ENCODE data around the gene PDIA6.

Gene PDIA6

GRCh38 chr2:10757814-10758286 is 54.7 kb downstream of the PDIA6 start:
- Histone ChIP-seq H3K27ac (ENCODE audit: low read depth, low read length) (no peak overlapping the region), H3K9ac (ENCODE audit: low read depth in 1 of 2, low read length in 2 of 2) (no peak overlapping the region), H3K4me1 (ENCODE audit: control insufficient read depth in 1 of 2, insufficient read depth in 2 of 2, low read length in 2 of 2) (peaks cover 7 to 8% of the 10 kb centered on the region in 2 donors)

GRCh38 chr2:10755621-10756020 is 57.0 kb downstream of the PDIA6 start:
- Histone ChIP-seq H3K9me3 (ENCODE audit: control insufficient read depth in 1 of 2, low read length in 2 of 2) (no peaks in the 10 kb centered on the region), H3K27me3 (ENCODE audit: control insufficient read depth in 1 of 2, insufficient read depth in 2 of 2, low read length in 2 of 2) (no peaks in the 10 kb centered on the region), H3K27ac (ENCODE audit: low read depth, low read length) (no peak overlapping the region), H3K4me1 (ENCODE audit: control insufficient read depth in 1 of 2, insufficient read depth in 2 of 2, low read length in 2 of 2) (peaks cover 7 to 8% of the 10 kb centered on the region in 2 donors), H3K4me3 (ENCODE audit: low read depth in 1 of 2, low read length in 2 of 2) (no peak overlapping the region), H3K36me3 (ENCODE audit: control insufficient read depth in 1 of 2, insufficient read depth in 2 of 2, low read length in 2 of 2) (no peaks in the 10 kb centered on the region), H3K9ac (ENCODE audit: low read depth in 1 of 2, low read length in 2 of 2) (no peak overlapping the region)

More at GRCh38 chr2:10757814-10758286, 54.7 kb downstream of the PDIA6 start:
- Histone ChIP-seq H3K36me3 (ENCODE audit: control insufficient read depth in 1 of 2, insufficient read depth in 2 of 2, low read length in 2 of 2) (no peaks in the 10 kb centered on the region), H3K9me3 (ENCODE audit: control insufficient read depth in 1 of 2, low read length in 2 of 2) (no peaks in the 10 kb centered on the region), H3K27me3 (ENCODE audit: control insufficient read depth in 1 of 2, insufficient read depth in 2 of 2, low read length in 2 of 2) (no peaks in the 10 kb centered on the region), H3K4me3 (ENCODE audit: low read depth in 1 of 2, low read length in 2 of 2) (no peak overlapping the region)

- Histone ChIP-seq H3K27ac (ENCODE audit: low read depth, low read length) (no peak overlapping the region), H3K4me3 (ENCODE audit: low read depth in 1 of 2, low read length in 2 of 2) (no peak overlapping the region), H3K9ac (ENCODE audit: low read depth in 1 of 2, low read length in 2 of 2) (no peak overlapping the region), H3K27me3 (ENCODE audit: control insufficient read depth in 1 of 2, insufficient read depth in 2 of 2, low read length in 2 of 2) (no peaks in the 10 kb centered on the region), H3K36me3 (ENCODE audit: control insufficient read depth in 1 of 2, insufficient read depth in 2 of 2, low read length in 2 of 2) (no peaks in the 10 kb centered on the region), H3K9me3 (ENCODE audit: control insufficient read depth in 1 of 2, low read length in 2 of 2) (no peaks in the 10 kb centered on the region), H3K4me1 (ENCODE audit: control insufficient read depth in 1 of 2, insufficient read depth in 2 of 2, low read length in 2 of 2) (peaks cover under 1 to 1% of the 10 kb centered on the region in 2 donors)
Observed at GRCh38 chr2:10753876-10754275, 58.7 kb downstream of the PDIA6 start.

- Histone ChIP-seq H3K4me3 (ENCODE audit: low read depth in 1 of 2, low read length in 2 of 2) (no peak overlapping the region), H3K9ac (ENCODE audit: low read depth in 1 of 2, low read length in 2 of 2) (no peak overlapping the region), H3K4me1 (ENCODE audit: control insufficient read depth in 1 of 2, insufficient read depth in 2 of 2, low read length in 2 of 2) (no peaks in the 10 kb centered on the region), H3K36me3 (ENCODE audit: control insufficient read depth in 1 of 2, insufficient read depth in 2 of 2, low read length in 2 of 2) (no peaks in the 10 kb centered on the region), H3K9me3 (ENCODE audit: control insufficient read depth in 1 of 2, low read length in 2 of 2) (no peaks in the 10 kb centered on the region), H3K27me3 (ENCODE audit: control insufficient read depth in 1 of 2, insufficient read depth in 2 of 2, low read length in 2 of 2) (no peaks in the 10 kb centered on the region), H3K27ac (ENCODE audit: low read depth, low read length) (no peak overlapping the region)
Observed at GRCh38 chr2:10753156-10753555, 59.4 kb downstream of the PDIA6 start.

GRCh38 chr2:10752236-10752635 is 60.3 kb downstream of the PDIA6 start:
- Histone ChIP-seq H3K9me3 (ENCODE audit: control insufficient read depth in 1 of 2, low read length in 2 of 2) (no peaks in the 10 kb centered on the region), H3K4me1 (ENCODE audit: control insufficient read depth in 1 of 2, insufficient read depth in 2 of 2, low read length in 2 of 2) (no peaks in the 10 kb centered on the region), H3K36me3 (ENCODE audit: control insufficient read depth in 1 of 2, insufficient read depth in 2 of 2, low read length in 2 of 2) (no peaks in the 10 kb centered on the region), H3K27me3 (ENCODE audit: control insufficient read depth in 1 of 2, insufficient read depth in 2 of 2, low read length in 2 of 2) (no peaks in the 10 kb centered on the region), H3K4me3 (ENCODE audit: low read depth in 1 of 2, low read length in 2 of 2) (no peak overlapping the region), H3K27ac (ENCODE audit: low read depth, low read length) (no peak overlapping the region), H3K9ac (ENCODE audit: low read depth in 1 of 2, low read length in 2 of 2) (no peak overlapping the region)

GRCh38 chr2:10750610-10751009 is 62.0 kb downstream of the PDIA6 start:
- no peaks in the 10 kb centered on the region for H3K9me3 ChIP-seq (ENCODE audit: control insufficient read depth in 1 of 2, low read length in 2 of 2)
- no peak overlapping the region for H3K27ac ChIP-seq (ENCODE audit: low read depth, low read length)
- no peaks in the 10 kb centered on the region for H3K4me1 ChIP-seq (ENCODE audit: control insufficient read depth in 1 of 2, insufficient read depth in 2 of 2, low read length in 2 of 2)
- no peak overlapping the region for H3K4me3 ChIP-seq (ENCODE audit: low read depth in 1 of 2, low read length in 2 of 2)
- no peaks in the 10 kb centered on the region for H3K27me3 ChIP-seq (ENCODE audit: control insufficient read depth in 1 of 2, insufficient read depth in 2 of 2, low read length in 2 of 2)
- H3K9ac ChIP-seq (ENCODE audit: low read depth in 1 of 2, low read length in 2 of 2), result no peak overlapping the region
- no peaks in the 10 kb centered on the region for H3K36me3 ChIP-seq (ENCODE audit: control insufficient read depth in 1 of 2, insufficient read depth in 2 of 2, low read length in 2 of 2)

- no peak overlapping the region for H3K27ac ChIP-seq (ENCODE audit: low read depth, low read length)
- no peak overlapping the region for H3K9ac ChIP-seq (ENCODE audit: low read depth in 1 of 2, low read length in 2 of 2)
- no peaks in the 10 kb centered on the region for H3K9me3 ChIP-seq (ENCODE audit: control insufficient read depth in 1 of 2, low read length in 2 of 2)
- H3K4me3 ChIP-seq (ENCODE audit: low read depth in 1 of 2, low read length in 2 of 2), result no peak overlapping the region
- peaks cover 0 to 2% of the 10 kb centered on the region in 2 donors for H3K4me1 ChIP-seq (ENCODE audit: control insufficient read depth in 1 of 2, insufficient read depth in 2 of 2, low read length in 2 of 2)
- H3K36me3 ChIP-seq (ENCODE audit: control insufficient read depth in 1 of 2, insufficient read depth in 2 of 2, low read length in 2 of 2), result no peaks in the 10 kb centered on the region
- H3K27me3 ChIP-seq (ENCODE audit: control insufficient read depth in 1 of 2, insufficient read depth in 2 of 2, low read length in 2 of 2), result peaks cover 0 to 2% of the 10 kb centered on the region in 2 donors
Observed at GRCh38 chr2:10742666-10743065, 69.9 kb downstream of the PDIA6 start.

- Histone ChIP-seq H3K4me1 (ENCODE audit: control insufficient read depth in 1 of 2, insufficient read depth in 2 of 2, low read length in 2 of 2) (peaks cover 0 to 2% of the 10 kb centered on the region in 2 donors), H3K4me3 (ENCODE audit: low read depth in 1 of 2, low read length in 2 of 2) (no peak overlapping the region), H3K27ac (ENCODE audit: low read depth, low read length) (no peak overlapping the region), H3K9me3 (ENCODE audit: control insufficient read depth in 1 of 2, low read length in 2 of 2) (no peaks in the 10 kb centered on the region), H3K36me3 (ENCODE audit: control insufficient read depth in 1 of 2, insufficient read depth in 2 of 2, low read length in 2 of 2) (no peaks in the 10 kb centered on the region), H3K9ac (ENCODE audit: low read depth in 1 of 2, low read length in 2 of 2) (no peak overlapping the region), H3K27me3 (ENCODE audit: control insufficient read depth in 1 of 2, insufficient read depth in 2 of 2, low read length in 2 of 2) (peaks cover 0 to 2% of the 10 kb centered on the region in 2 donors)
Observed at GRCh38 chr2:10741139-10741538, 71.4 kb downstream of the PDIA6 start.

- Histone ChIP-seq H3K9me3 (ENCODE audit: control insufficient read depth in 1 of 2, low read length in 2 of 2) (no peaks in the 10 kb centered on the region), H3K4me3 (ENCODE audit: low read depth in 1 of 2, low read length in 2 of 2) (no peak overlapping the region), H3K9ac (ENCODE audit: low read depth in 1 of 2, low read length in 2 of 2) (no peak overlapping the region), H3K27me3 (ENCODE audit: control insufficient read depth in 1 of 2, insufficient read depth in 2 of 2, low read length in 2 of 2) (peaks cover 0 to 2% of the 10 kb centered on the region in 2 donors), H3K4me1 (ENCODE audit: control insufficient read depth in 1 of 2, insufficient read depth in 2 of 2, low read length in 2 of 2) (no peaks in the 10 kb centered on the region), H3K27ac (ENCODE audit: low read depth, low read length) (no peak overlapping the region), H3K36me3 (ENCODE audit: control insufficient read depth in 1 of 2, insufficient read depth in 2 of 2, low read length in 2 of 2) (no peaks in the 10 kb centered on the region)
Observed at GRCh38 chr2:10740226-10740625, 72.4 kb downstream of the PDIA6 start.

- no peaks in the 10 kb centered on the region for H3K36me3 ChIP-seq (ENCODE audit: control insufficient read depth in 1 of 2, insufficient read depth in 2 of 2, low read length in 2 of 2)
- no peak overlapping the region for H3K4me3 ChIP-seq (ENCODE audit: low read depth in 1 of 2, low read length in 2 of 2)
- peaks cover 0 to 2% of the 10 kb centered on the region in 2 donors for H3K27me3 ChIP-seq (ENCODE audit: control insufficient read depth in 1 of 2, insufficient read depth in 2 of 2, low read length in 2 of 2)
- H3K9ac ChIP-seq (ENCODE audit: low read depth in 1 of 2, low read length in 2 of 2), result no peak overlapping the region
- no peaks in the 10 kb centered on the region for H3K9me3 ChIP-seq (ENCODE audit: control insufficient read depth in 1 of 2, low read length in 2 of 2)
- H3K27ac ChIP-seq (ENCODE audit: low read depth, low read length), result no peak overlapping the region
- no peaks in the 10 kb centered on the region for H3K4me1 ChIP-seq (ENCODE audit: control insufficient read depth in 1 of 2, insufficient read depth in 2 of 2, low read length in 2 of 2)
Observed at GRCh38 chr2:10738192-10738591, 74.4 kb downstream of the PDIA6 start.

GRCh38 chr2:10733980-10734379 is 78.6 kb downstream of the PDIA6 start:
- H3K4me1 ChIP-seq (ENCODE audit: control insufficient read depth in 1 of 2, insufficient read depth in 2 of 2, low read length in 2 of 2), result no peaks in the 10 kb centered on the region
- no peak overlapping the region for H3K9ac ChIP-seq (ENCODE audit: low read depth in 1 of 2, low read length in 2 of 2)
- H3K27me3 ChIP-seq (ENCODE audit: control insufficient read depth in 1 of 2, insufficient read depth in 2 of 2, low read length in 2 of 2), result peaks cover 0 to 2% of the 10 kb centered on the region in 2 donors
- no peaks in the 10 kb centered on the region for H3K9me3 ChIP-seq (ENCODE audit: control insufficient read depth in 1 of 2, low read length in 2 of 2)
- H3K27ac ChIP-seq (ENCODE audit: low read depth, low read length), result no peak overlapping the region
- H3K36me3 ChIP-seq (ENCODE audit: control insufficient read depth in 1 of 2, insufficient read depth in 2 of 2, low read length in 2 of 2), result no peaks in the 10 kb centered on the region
- no peak overlapping the region for H3K4me3 ChIP-seq (ENCODE audit: low read depth in 1 of 2, low read length in 2 of 2)

Data from duodenal mucosa (tissue), 2 donors.